ENCODE data around the gene MIB2.

GRCh38 chr1:1669468-1670440, 54.5 kb downstream of the MIB2 start:
- TF ChIP-seq, protein P1, sequence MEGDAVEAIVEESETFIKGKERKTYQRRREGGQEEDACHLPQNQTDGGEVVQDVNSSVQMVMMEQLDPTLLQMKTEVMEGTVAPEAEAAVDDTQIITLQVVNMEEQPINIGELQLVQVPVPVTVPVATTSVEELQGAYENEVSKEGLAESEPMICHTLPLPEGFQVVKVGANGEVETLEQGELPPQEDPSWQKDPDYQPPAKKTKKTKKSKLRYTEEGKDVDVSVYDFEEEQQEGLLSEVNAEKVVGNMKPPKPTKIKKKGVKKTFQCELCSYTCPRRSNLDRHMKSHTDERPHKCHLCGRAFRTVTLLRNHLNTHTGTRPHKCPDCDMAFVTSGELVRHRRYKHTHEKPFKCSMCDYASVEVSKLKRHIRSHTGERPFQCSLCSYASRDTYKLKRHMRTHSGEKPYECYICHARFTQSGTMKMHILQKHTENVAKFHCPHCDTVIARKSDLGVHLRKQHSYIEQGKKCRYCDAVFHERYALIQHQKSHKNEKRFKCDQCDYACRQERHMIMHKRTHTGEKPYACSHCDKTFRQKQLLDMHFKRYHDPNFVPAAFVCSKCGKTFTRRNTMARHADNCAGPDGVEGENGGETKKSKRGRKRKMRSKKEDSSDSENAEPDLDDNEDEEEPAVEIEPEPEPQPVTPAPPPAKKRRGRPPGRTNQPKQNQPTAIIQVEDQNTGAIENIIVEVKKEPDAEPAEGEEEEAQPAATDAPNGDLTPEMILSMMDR (conservative IDR thresholded peaks at IDR 0.05; ENCODE audit: low read depth, low read length) = no peak
- no peak for TF ChIP-seq EZH2 (IDR thresholded peaks at IDR 0.05; ENCODE audit: borderline replicate concordance, low read depth, low read length, poor library complexity, severe bottlenecking)
